ENCODE measurements around the gene S100A2.

GRCh38 chr1:153614906-153615305 is 49.3 kb upstream of the S100A2 start:
- TF ChIP-seq POLR2A (IDR thresholded peaks at IDR 0.05) (no peak), CTCF (IDR thresholded peaks at IDR 0.05) (no peak)

All from heart left ventricle (tissue), 13 donors.